Measurements from ENCODE around the gene CMTM2. TPM values are rescaled to one million over a fixed set of nuclear protein-coding genes. Genes with fewer than 3 reads are reported as not detected.

The CMTM2 gene
- total and polyA plus RNA-seq, 9 of the 15 experiments (the other 6 are each of a cell fraction or from before 2014, with no cell fraction given): not detected

DNA sequence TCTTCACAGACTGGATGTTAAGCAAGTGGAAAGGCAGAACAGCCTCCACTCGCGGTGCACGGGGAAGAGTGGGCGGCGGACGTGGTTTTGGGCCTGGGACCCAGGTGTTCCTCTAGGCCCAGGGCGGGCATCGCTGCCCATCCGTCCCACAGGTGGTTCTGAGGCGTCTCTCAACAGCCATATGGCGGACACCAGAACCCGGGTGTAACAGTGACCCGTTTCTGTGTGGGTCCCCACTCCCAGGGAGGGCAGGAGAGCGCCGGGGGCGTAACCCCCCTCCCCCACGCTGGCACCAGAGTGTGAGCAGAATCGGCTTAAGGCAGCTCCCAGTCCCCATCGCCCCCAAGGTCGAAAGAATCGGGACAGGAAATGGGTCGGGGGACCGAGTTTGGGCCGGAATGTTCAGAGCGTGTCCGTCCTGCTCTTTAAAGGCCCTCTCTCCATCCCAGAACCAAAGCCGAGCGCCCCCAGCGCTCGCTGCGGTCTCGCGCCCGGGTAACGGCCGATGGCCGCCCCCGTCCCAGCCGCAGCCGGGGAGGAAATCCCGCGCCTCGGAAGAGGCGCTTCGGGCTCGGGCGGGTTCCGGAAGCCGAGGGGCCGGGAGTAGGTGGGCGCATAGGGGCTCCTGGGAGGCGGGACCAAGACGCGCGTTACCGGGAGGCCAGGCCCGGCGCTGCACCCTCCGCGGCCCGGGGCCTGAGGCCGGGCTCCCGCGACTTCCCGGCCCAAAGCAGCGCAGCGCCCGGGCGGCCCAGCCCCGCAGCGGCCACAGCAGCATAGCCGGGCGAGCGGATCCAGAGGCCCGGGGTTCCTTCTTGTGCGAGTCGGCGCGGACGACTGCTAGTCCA is 29.8 kb upstream of the CMTM2 start, which contains the start of gene TK2 (continued):
- peak; percentile 8; the same call in 1 of the 2 replicates for TF ChIP-seq GATAD2A (IDR thresholded peaks at IDR 0.05)
- TF ChIP-seq FOXK1 (CRISPR knock-in tag; IDR thresholded peaks at IDR 0.05; ENCODE audit: borderline replicate concordance): no peak
- no peak for TF ChIP-seq HIVEP1 (CRISPR knock-in tag; IDR thresholded peaks at IDR 0.05)
- TF ChIP-seq, protein P1, sequence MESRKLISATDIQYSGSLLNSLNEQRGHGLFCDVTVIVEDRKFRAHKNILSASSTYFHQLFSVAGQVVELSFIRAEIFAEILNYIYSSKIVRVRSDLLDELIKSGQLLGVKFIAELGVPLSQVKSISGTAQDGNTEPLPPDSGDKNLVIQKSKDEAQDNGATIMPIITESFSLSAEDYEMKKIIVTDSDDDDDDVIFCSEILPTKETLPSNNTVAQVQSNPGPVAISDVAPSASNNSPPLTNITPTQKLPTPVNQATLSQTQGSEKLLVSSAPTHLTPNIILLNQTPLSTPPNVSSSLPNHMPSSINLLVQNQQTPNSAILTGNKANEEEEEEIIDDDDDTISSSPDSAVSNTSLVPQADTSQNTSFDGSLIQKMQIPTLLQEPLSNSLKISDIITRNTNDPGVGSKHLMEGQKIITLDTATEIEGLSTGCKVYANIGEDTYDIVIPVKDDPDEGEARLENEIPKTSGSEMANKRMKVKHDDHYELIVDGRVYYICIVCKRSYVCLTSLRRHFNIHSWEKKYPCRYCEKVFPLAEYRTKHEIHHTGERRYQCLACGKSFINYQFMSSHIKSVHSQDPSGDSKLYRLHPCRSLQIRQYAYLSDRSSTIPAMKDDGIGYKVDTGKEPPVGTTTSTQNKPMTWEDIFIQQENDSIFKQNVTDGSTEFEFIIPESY (CRISPR knock-in tag; IDR thresholded peaks at IDR 0.05): no peak
- TF ChIP-seq, protein P2, sequence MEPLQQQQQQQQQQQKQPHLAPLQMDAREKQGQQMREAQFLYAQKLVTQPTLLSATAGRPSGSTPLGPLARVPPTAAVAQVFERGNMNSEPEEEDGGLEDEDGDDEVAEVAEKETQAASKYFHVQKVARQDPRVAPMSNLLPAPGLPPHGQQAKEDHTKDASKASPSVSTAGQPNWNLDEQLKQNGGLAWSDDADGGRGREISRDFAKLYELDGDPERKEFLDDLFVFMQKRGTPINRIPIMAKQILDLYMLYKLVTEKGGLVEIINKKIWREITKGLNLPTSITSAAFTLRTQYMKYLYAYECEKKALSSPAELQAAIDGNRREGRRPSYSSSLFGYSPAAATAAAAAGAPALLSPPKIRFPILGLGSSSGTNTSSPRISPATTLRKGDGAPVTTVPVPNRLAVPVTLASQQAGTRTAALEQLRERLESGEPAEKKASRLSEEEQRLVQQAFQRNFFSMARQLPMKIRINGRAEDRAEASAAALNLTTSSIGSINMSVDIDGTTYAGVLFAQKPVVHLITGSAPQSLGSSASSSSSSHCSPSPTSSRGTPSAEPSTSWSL (CRISPR knock-in tag; IDR thresholded peaks at IDR 0.05; ENCODE audit: borderline replicate concordance): no peak
- no peak for TF ChIP-seq PRMT5 (CRISPR knock-in tag; IDR thresholded peaks at IDR 0.05)
- TF ChIP-seq XRCC4 (IDR thresholded peaks at IDR 0.05; ENCODE audit: extremely low read depth, insufficient read depth, insufficient read length): no peak
- peak; percentile 78; the same call in 1 of the 2 replicates for TF ChIP-seq NFRKB (IDR thresholded peaks at IDR 0.05; ENCODE audit: low read depth)
- TF ChIP-seq, protein P3, sequence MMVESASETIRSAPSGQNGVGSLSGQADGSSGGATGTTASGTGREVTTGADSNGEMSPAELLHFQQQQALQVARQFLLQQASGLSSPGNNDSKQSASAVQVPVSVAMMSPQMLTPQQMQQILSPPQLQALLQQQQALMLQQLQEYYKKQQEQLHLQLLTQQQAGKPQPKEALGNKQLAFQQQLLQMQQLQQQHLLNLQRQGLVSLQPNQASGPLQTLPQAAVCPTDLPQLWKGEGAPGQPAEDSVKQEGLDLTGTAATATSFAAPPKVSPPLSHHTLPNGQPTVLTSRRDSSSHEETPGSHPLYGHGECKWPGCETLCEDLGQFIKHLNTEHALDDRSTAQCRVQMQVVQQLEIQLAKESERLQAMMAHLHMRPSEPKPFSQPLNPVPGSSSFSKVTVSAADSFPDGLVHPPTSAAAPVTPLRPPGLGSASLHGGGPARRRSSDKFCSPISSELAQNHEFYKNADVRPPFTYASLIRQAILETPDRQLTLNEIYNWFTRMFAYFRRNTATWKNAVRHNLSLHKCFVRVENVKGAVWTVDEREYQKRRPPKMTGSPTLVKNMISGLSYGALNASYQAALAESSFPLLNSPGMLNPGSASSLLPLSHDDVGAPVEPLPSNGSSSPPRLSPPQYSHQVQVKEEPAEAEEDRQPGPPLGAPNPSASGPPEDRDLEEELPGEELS (CRISPR knock-in tag; IDR thresholded peaks at IDR 0.05; ENCODE audit: borderline replicate concordance): no peak
- no peak for TF ChIP-seq ETV5 (CRISPR knock-in tag; IDR thresholded peaks at IDR 0.05; ENCODE audit: low read depth)
- TF ChIP-seq NR2C2 (CRISPR knock-in tag; IDR thresholded peaks at IDR 0.05): no peak
- TF ChIP-seq NR2C2 (tag; IDR thresholded peaks at IDR 0.05): no peak; the same call in 1 of the 2 replicates
- no peak for TF ChIP-seq RFX7 (CRISPR knock-in tag; IDR thresholded peaks at IDR 0.05)
- TF ChIP-seq, protein P4, sequence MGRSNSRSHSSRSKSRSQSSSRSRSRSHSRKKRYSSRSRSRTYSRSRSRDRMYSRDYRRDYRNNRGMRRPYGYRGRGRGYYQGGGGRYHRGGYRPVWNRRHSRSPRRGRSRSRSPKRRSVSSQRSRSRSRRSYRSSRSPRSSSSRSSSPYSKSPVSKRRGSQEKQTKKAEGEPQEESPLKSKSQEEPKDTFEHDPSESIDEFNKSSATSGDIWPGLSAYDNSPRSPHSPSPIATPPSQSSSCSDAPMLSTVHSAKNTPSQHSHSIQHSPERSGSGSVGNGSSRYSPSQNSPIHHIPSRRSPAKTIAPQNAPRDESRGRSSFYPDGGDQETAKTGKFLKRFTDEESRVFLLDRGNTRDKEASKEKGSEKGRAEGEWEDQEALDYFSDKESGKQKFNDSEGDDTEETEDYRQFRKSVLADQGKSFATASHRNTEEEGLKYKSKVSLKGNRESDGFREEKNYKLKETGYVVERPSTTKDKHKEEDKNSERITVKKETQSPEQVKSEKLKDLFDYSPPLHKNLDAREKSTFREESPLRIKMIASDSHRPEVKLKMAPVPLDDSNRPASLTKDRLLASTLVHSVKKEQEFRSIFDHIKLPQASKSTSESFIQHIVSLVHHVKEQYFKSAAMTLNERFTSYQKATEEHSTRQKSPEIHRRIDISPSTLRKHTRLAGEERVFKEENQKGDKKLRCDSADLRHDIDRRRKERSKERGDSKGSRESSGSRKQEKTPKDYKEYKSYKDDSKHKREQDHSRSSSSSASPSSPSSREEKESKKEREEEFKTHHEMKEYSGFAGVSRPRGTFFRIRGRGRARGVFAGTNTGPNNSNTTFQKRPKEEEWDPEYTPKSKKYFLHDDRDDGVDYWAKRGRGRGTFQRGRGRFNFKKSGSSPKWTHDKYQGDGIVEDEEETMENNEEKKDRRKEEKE (IDR thresholded peaks at IDR 0.05; ENCODE audit: borderline replicate concordance in 1 of 2, control insufficient read depth in 1 of 2, low read depth in 2 of 2, low read length in 1 of 2): no peak
- peak in 1 of 2 experiments; percentile 78; a peak in 1 of 4 replicates for TF ChIP-seq MAZ (CRISPR knock-in tag; conservative IDR thresholded peaks at IDR 0.05 in 1 of 2, IDR thresholded peaks at IDR 0.05 in 1 of 2)
- no peak for TF ChIP-seq BRCA1 (IDR thresholded peaks at IDR 0.05)
- TF ChIP-seq BRCA1 (CRISPR knock-in tag; IDR thresholded peaks at IDR 0.05): 0 out of 2 replicates have a peak, but pooled peaks have one; percentile 28

Data from K562 (cell line).